Stimulated activated naive CD8-positive, alpha-beta T cell treated with anti-CD3 and anti-CD28 coated beads, Interleukin-15, Interleukin-2, amounts not matched to agents 100 ng/mL and 50 ng/mL, for 24 hours (primary cell): Measurements from ENCODE around the gene TYW5.
A peak's percentile ranks its signal among the peaks of the same experiment; 100 is the strongest.
"Not testable (repeated sequence)": the region's sequence is repeated elsewhere in the genome, so short reads cannot be mapped to it uniquely, and the experiment has no call there.

Experiments
- H3K27ac Mint-ChIP-seq: one replicate; pipeline ENCODE4 v1.8.0; 2021; ENCODE audit warnings: mild to moderate bottlenecking, mixed read lengths
- H3K27me3 Mint-ChIP-seq: one replicate; pipeline ENCODE4 v1.8.0; 2021; ENCODE audit warnings: mixed read lengths
- H3K36me3 Mint-ChIP-seq: one replicate; pipeline ENCODE4 v1.8.0; 2021; ENCODE audit warnings: low read depth, mixed read lengths
- H3K4me1 Mint-ChIP-seq: one replicate; pipeline ENCODE4 v1.8.0; 2021; ENCODE audit warnings: low read depth, mixed read lengths
- H3K4me3 Mint-ChIP-seq: one replicate; pipeline ENCODE4 v1.8.0; 2021; ENCODE audit warnings: mild to moderate bottlenecking, mixed read lengths
- H3K9me3 Mint-ChIP-seq: one replicate; pipeline ENCODE4 v1.8.0; 2021; ENCODE audit warnings: mixed read lengths

Gene TYW5

DNA sequence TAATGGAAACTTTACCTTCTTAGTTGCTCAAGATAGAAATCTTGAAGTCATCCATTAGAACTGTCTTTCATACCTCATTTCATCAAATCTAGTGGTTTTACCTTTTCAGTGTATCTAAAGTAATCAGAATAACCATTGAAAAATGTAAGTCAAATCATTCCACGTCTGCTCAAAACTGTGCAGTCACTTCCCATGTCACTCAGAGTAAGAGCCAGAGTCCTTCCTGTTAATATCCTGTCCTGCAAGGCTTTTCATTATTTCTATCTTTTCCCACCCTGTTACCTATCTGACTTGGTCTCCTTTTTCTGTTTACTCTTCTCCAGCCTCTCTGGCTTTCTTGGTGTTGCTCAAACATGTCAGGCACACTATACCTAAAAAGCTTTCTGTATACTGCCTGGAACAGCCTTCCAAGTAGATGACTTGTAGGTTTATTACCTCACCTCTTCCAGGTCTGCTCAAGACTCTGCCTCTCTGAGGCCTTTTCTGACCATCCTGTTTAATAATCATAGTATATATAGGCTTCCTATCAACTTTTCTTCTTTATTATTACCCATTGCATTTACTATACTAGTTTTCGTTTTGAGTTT lies 40.8 kb downstream of the TYW5 start:
- Mint-ChIP-seq H3K36me3 (peaks cover 54% of the 10 kb centered on the region), H3K27ac (no peak overlapping the region), H3K4me3 (peak overlapping the region; percentile 44), H3K27me3 (no peaks in the 10 kb centered on the region), H3K9me3 (no peaks in the 10 kb centered on the region), H3K4me1 (peaks cover 37% of the 10 kb centered on the region)

DNA sequence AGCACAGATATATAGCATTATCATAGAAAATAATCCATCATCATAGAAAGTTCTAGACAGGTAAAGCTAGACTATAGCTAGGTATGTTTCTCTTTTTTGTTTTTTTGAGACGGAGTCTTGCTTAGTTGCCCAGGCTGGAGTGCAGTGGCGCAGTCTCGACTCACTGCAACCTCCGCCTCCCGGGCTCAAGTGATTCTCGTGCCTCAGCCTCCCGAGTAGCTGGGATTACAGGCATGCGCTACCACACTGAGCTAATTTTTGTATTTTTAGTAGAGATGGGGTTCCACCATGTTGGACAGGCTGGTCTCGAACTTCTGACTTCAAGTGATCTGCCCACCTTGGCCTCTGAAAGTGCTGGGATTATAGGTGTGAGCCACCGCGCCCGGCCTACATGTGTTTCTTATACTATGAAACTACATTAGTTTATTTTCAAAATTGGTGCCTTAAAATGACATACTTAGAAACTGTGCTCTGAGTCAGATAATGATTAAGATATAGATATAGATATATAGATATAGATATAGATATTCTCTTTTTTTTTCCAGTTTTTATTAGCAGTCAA lies 42.7 kb downstream of the TYW5 start:
- not testable (repeated sequence) for H3K27me3 Mint-ChIP-seq, H3K27ac Mint-ChIP-seq, H3K9me3 Mint-ChIP-seq
- Mint-ChIP-seq H3K36me3 (peaks cover 41% of the 10 kb centered on the region), H3K4me1 (peaks cover 37% of the 10 kb centered on the region), H3K4me3 (peak overlapping the region; percentile 99)

DNA sequence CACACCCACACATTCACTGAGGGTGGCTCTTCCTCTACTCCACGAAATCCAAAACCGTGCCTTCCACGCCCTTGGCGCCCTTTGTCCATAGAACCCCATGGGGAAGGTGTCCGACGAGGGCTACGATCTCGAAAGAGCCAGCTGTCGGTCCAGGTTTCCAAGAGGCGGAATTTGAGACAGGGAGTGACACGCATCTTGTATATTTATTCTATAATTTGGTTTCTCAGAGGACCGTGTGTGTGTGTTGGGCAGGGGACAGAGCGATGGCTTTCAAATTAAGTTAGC lies 43.5 kb downstream of the TYW5 start:
- H3K27me3 Mint-ChIP-seq, result no peaks in the 10 kb centered on the region
- no peaks in the 10 kb centered on the region for H3K9me3 Mint-ChIP-seq
- H3K4me3 Mint-ChIP-seq, result peak overlapping the region; percentile 99
- H3K36me3 Mint-ChIP-seq, result peaks cover 33% of the 10 kb centered on the region
- peaks cover 40% of the 10 kb centered on the region for H3K4me1 Mint-ChIP-seq
- H3K27ac Mint-ChIP-seq, result peak overlapping the region; percentile 97

DNA sequence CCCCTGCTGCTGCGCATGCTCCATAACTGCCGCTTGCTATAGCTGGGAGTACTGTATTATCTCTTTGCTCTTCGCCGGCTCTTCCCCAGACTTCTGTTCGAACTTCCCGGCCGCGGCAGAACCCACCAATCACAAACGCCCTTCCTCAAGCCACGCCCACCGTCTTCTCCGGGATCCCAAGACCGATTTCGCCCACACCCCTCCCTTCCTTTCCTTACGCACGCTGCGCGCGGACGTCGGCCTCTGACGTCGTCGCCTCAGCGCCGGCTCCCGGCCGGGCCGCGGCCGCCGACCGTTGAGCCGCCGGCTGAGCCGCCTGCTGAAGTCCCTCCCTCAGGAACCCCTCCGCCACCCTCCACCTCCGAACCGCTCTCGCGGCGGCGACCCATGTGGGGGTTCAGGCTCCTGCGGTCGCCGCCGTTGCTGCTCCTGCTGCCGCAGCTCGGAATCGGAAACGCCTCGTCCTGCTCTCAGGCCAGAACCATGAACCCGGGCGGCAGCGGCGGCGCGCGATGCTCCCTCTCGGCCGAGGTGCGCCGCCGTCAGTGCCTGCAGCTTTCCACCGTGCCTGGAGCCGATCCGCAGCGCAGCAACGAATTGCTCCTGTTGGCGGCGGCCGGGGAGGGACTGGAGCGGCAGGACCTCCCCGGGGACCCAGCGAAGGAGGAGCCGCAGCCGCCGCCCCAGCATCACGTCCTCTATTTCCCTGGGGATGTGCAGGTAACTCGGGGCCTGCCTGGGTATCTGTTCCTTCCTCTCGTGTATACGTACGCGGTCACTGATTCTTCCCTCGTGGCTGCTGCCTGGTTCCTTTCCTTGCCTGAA lies 44.0 kb downstream of the TYW5 start, which contains the start of gene C2orf69:
TSS of gene C2orf69 (plus strand) at position 242 of the 825 bp plus-strand sequence. CDS start at position 388, 146 bp downstream.
- H3K9me3 Mint-ChIP-seq, result no peaks in the 10 kb centered on the region
- H3K27me3 Mint-ChIP-seq, result no peaks in the 10 kb centered on the region
- peak within 1 kb of the TSS; percentile 99 for H3K4me3 Mint-ChIP-seq
- peak within 1 kb of the TSS; percentile 97 for H3K27ac Mint-ChIP-seq
- peaks cover 40% of the 10 kb centered on the region for H3K4me1 Mint-ChIP-seq
- peaks cover 27% of the 10 kb centered on the region for H3K36me3 Mint-ChIP-seq

DNA sequence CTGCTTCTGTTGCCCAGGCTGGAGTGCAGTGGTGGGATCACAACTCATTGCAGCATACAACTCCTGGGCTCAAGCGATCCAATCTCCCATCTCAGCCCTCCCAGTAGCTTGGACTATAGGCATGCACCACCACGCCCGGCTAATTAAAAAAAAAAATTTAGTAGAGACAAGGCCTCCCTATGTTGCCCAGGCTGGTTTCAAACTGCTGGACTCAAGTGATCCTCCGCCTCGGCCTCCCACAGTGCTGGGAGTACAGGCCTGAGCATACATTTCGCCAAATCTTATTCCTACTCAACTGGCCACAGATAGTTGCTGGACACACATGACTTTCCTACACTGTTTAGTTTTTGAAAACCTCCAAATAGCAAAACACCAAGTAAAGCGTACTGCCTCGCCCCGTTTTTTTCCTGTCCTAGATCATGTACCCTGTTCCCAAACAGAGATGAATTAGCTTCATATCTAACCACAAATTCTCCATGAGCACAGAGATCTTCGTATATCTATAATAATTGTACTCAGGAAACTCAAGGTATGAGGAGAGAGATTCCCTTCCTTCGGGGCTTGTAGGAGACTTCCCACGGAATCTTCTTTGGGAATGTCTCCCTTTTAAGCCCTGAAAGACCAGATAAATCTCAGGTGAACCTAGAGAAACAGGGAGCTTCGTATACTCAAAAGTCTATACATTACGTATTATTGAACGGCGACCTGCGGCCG lies 44.8 kb downstream of the TYW5 start:
- Mint-ChIP-seq H3K4me1 (peaks cover 40% of the 10 kb centered on the region), H3K36me3 (peaks cover 20% of the 10 kb centered on the region), H3K27me3 (peaks cover 6% of the 10 kb centered on the region), H3K9me3 (no peaks in the 10 kb centered on the region), H3K4me3 (peak overlapping the region; percentile 99), H3K27ac (peak overlapping the region; percentile 97)

DNA sequence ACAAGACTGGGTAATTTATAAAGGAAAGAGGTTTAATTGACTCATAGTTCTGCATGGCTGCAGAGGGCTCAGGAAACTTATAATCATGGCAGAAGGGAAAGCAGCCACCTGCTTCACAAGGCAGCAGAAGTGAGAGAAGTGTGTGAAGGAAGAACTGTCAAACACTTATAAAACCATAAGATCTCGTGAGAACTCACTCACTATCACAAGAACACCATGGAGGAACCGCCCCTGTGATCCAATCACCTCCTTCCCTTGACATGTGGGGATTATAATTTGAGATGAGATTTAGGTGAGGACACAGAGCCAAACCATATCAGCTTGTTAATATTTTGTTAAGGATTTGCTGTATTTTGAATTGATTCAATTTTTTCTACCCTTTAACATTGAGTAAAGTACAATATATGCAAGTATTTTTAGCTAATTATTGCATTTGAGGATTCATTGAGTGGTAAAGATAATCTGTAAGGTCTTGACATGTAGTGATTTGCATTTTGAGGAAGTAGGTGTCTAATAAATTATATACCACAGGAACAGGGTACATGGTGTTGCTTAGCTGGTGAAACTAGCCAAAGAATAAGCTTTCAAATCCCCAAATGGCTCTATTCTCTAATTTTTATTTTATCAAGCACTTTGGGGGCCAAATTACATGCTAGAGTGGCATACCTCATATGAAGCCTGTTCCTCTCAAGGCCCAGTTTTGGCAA lies 48.1 kb downstream of the TYW5 start:
- H3K27ac Mint-ChIP-seq, result no peak overlapping the region
- H3K27me3 Mint-ChIP-seq, result peaks cover 10% of the 10 kb centered on the region
- peaks cover 4% of the 10 kb centered on the region for H3K36me3 Mint-ChIP-seq
- peaks cover 18% of the 10 kb centered on the region for H3K4me1 Mint-ChIP-seq
- no peaks in the 10 kb centered on the region for H3K9me3 Mint-ChIP-seq
- no peak overlapping the region for H3K4me3 Mint-ChIP-seq

DNA sequence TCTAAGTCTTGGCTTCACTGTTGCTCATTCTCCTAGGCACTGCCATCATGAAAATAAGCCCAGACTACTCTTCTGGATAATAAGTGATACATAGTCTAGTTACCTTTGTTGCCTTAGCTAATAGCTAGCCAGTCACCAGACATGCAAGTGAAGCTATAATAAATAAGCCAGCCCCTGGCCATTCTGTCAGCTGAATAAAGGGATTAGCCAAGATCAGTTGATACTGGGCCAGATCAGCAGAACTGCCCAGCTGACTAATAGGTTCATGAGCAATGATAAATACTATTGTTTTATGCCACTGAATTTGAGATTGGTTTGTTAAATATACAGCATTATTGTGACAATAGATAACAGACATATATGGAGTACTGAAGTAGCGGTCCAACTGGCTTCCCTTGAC lies 52.2 kb downstream of the TYW5 start:
- Mint-ChIP-seq H3K9me3 (no peaks in the 10 kb centered on the region), H3K27ac (no peak overlapping the region), H3K4me1 (peaks cover 3% of the 10 kb centered on the region), H3K36me3 (no peaks in the 10 kb centered on the region), H3K27me3 (peaks cover 10% of the 10 kb centered on the region), H3K4me3 (no peak overlapping the region)

DNA sequence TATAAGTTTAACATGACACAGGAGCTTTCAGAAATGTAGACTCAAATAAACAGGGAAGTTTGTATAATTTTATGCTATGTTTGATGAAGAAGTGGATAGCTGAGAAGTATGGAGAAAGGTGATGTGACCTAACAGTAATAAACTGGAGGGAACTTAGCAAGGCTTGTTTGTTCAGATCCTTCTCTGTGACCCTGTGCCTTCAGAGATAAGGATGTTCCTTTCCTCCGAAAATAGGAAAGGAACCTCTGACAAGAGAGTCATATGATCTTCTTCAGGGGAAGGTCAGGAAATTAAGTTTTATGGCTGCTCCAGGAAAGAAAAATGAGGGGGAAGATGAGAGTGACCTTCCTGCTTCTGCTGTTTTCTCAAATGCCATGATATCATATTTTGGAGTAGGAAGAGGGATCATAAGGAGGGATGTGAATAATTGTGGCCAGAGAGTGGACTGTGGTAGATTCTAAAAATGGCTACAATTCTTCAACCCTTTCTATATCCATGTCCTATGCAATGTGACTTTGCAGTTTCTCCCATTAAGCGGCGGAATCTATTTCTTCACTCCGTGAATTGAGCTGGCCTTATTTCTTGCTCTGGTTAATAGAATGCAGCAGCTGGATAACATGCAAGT lies 52.7 kb downstream of the TYW5 start:
- peaks cover 3% of the 10 kb centered on the region for H3K4me1 Mint-ChIP-seq
- H3K4me3 Mint-ChIP-seq, result no peak overlapping the region
- no peaks in the 10 kb centered on the region for H3K36me3 Mint-ChIP-seq
- H3K27ac Mint-ChIP-seq, result no peak overlapping the region
- H3K9me3 Mint-ChIP-seq, result no peaks in the 10 kb centered on the region
- H3K27me3 Mint-ChIP-seq, result peaks cover 10% of the 10 kb centered on the region

DNA sequence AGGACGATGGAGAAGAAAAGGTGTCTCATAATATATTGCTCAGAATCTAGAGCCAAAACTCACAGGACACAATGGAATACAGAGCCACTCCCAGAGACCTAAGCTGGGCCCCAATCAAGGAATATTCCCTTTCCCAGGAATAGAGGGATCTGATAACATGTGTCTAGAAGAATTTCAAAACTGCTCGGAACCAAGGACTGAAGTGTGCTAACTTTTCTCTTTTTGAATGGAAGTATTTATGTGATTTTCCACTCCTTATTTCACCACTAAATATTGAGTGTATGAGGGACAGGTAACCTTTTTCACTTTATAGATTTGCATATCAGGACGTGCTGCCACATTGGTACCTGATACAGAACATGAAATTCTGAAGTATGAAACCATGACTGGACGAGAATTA lies 53.3 kb downstream of the TYW5 start:
- Mint-ChIP-seq H3K27ac (no peak overlapping the region), H3K36me3 (no peaks in the 10 kb centered on the region), H3K4me3 (no peak overlapping the region), H3K27me3 (peaks cover 10% of the 10 kb centered on the region), H3K9me3 (no peaks in the 10 kb centered on the region), H3K4me1 (no peaks in the 10 kb centered on the region)

DNA sequence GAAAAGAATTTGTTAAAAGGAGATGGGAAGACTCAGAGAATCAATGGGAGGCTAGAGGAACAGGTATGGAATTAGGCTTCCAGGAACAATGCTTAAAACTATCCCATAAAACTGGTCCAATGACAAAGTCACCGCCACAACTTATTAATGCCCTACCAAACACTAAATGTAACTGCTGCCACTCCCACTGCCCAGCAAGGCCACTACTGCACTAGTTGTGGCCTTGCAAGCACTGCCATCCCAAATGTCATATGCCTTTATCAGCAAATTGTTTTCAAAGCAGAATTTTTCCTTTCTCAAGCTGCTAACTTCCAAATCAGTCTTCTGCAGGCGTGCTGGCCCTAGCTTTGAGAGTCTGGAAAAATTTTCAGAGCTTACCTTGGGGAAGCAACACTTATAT lies 58.7 kb downstream of the TYW5 start:
- no peaks in the 10 kb centered on the region for H3K27me3 Mint-ChIP-seq

DNA sequence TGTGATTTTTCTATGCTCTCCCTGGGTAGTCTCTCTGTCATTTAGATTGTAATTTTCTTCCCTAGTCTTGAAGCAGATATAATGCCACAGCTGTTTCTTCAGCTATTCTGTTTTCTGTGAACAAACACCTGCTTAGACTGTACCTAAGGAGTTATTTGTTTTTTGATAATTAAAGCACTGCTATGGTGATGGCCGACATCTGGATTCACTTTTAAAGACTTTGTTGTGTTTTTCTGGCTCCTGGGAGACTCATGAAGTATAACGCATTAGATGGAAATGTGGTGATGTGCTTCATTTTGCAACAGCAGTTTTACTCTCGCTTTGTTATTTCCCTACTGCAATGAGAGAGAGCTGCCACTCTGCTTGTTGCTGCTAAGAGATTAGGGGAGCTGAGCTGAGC lies 59.9 kb downstream of the TYW5 start:
- no peaks in the 10 kb centered on the region for H3K36me3 Mint-ChIP-seq
- H3K9me3 Mint-ChIP-seq, result no peaks in the 10 kb centered on the region
- no peak overlapping the region for H3K27ac Mint-ChIP-seq
- H3K4me3 Mint-ChIP-seq, result no peak overlapping the region
- H3K27me3 Mint-ChIP-seq, result no peaks in the 10 kb centered on the region
- no peaks in the 10 kb centered on the region for H3K4me1 Mint-ChIP-seq

More for the DNA sequence above, 58.7 kb downstream of the TYW5 start:
- no peaks in the 10 kb centered on the region for H3K9me3 Mint-ChIP-seq
- no peak overlapping the region for H3K4me3 Mint-ChIP-seq
- H3K4me1 Mint-ChIP-seq, result no peaks in the 10 kb centered on the region
- no peaks in the 10 kb centered on the region for H3K36me3 Mint-ChIP-seq
- no peak overlapping the region for H3K27ac Mint-ChIP-seq

DNA sequence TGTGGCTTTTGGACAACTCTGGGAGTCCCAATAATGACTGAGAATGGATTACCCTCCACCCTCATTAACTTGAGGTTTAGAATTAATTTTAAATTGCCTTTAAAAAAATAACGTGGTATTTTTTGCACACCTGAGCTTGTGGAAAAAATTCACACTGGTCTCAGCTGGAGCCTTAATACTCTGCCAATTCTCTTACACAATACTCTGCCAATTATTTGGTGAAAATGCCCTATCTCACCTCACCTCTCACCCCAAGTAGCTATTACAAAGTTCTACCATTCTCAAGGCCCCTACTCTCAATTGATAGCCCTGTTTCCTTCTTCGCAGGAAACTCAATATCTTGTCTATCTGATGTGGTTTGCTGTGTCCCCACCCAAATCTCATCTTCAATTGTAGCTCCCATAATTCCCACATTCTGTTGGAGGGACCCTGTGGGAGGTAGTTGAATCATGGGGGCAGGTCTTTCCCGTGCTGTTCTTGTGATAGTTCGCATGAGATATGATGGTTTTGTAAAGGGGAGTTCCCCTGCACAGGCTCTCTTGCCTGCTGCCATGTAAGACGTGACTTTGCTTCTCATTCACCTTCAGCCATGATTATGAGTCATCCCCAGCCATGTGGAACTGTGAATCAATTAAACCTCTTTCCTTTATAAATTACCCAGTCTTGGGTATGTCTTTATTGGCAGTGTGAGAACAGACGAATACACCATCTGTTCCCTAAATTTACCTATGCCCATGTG lies 71.6 kb downstream of the TYW5 start:
- Mint-ChIP-seq H3K36me3 (no peaks in the 10 kb centered on the region), H3K9me3 (peaks cover 9% of the 10 kb centered on the region)

DNA sequence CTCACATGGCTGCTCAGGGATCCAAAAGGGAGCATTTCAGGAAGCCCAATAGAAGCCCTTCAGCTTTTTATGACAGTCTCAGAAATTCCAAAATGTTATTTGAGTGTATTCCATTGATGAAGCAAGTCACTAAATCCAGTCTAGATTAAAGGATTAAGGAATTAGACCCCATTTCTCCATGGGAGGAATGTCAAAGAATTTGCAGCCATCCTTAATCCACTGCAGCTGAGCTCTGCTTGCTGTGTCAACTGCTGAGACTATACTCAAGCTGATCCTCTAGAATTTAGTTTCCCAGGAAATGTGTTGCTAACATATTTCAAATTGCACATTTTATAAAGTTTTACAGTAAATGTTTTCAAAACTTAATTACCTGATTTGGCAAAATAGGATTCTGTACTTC lies 72.6 kb downstream of the TYW5 start:
- Mint-ChIP-seq H3K36me3 (no peaks in the 10 kb centered on the region), H3K4me3 (no peak overlapping the region), H3K27me3 (peaks cover 18% of the 10 kb centered on the region), H3K9me3 (peaks cover 9% of the 10 kb centered on the region), H3K4me1 (no peaks in the 10 kb centered on the region), H3K27ac (no peak overlapping the region)

More for the DNA sequence above, 71.6 kb downstream of the TYW5 start:
- no peak overlapping the region for H3K27ac Mint-ChIP-seq
- peaks cover 18% of the 10 kb centered on the region for H3K27me3 Mint-ChIP-seq
- H3K4me3 Mint-ChIP-seq, result no peak overlapping the region
- no peaks in the 10 kb centered on the region for H3K4me1 Mint-ChIP-seq
